ENCODE measurements around the gene WDR81. TPM values are rescaled to one million over a fixed set of nuclear protein-coding genes. Genes with fewer than 3 reads are reported as not detected.

WDR81 gene
- total and polyA plus RNA-seq, 2 experiments from 2014 or later, result 4.4 to 23.9 TPM

GRCh38 chr17:1710807-1711553, 13.5 kb upstream of the WDR81 start:
- peaks cover 38% of the 10 kb centered on the region for H3F3A ChIP-seq (ENCODE audit: insufficient read depth)
- peak overlapping the region; percentile 81 for H3K4me2 ChIP-seq (ENCODE audit: unreplicated experiment)
- H3K36me3 ChIP-seq (ENCODE audit: low read depth), result peaks cover 30% of the 10 kb centered on the region
- peak; percentile 45 for DNase-seq
- H3K27ac ChIP-seq, result peak overlapping the region; percentile 48
- WGBS, 2 experiments (ENCODE audit: low coverage in 1 of 2, low lambda C conversion rate in 2 of 2, missing lambda C conversion rate in 2 of 2), result 32 to 33% methylated on average over 14 of the region's 14 CpGs
- peaks cover 21% of the 10 kb centered on the region; the same call in 1 of the 2 replicates for H4K20me1 ChIP-seq (ENCODE audit: insufficient read depth)
- H3K4me1 ChIP-seq (ENCODE audit: insufficient read depth), result peaks cover 33% of the 10 kb centered on the region
- peak overlapping the region; percentile 66 for H3K4me3 ChIP-seq
- H3K9me2 ChIP-seq (ENCODE audit: insufficient read depth), result no peaks in the 10 kb centered on the region
- H3K9me3 ChIP-seq (ENCODE audit: low read depth), result no peaks in the 10 kb centered on the region
- no peak for TF ChIP-seq EZH2phosphoT487 (IDR thresholded peaks at IDR 0.05; ENCODE audit: insufficient read depth, low read depth)
- TF ChIP-seq EZH2 (IDR thresholded peaks at IDR 0.05; ENCODE audit: insufficient read depth, poor library complexity, severe bottlenecking), result no peak
- peak overlapping the region; percentile 73 for H3K9ac ChIP-seq
- peaks cover 40% of the 10 kb centered on the region for H3K79me2 ChIP-seq (ENCODE audit: insufficient read depth)
- H2AFZ ChIP-seq, result no peak overlapping the region
- in situ Hi-C loops (cut with MboI), result no loop called here
- H3K27me3 ChIP-seq (replicated peaks; ENCODE audit: insufficient read depth), result no peaks in the 10 kb centered on the region

GRCh38 chr17:1711804-1712203, 12.7 kb upstream of the WDR81 start:
- Histone ChIP-seq H3F3A (ENCODE audit: insufficient read depth) (peaks cover 38% of the 10 kb centered on the region), H3K27me3 (replicated peaks; ENCODE audit: insufficient read depth) (no peaks in the 10 kb centered on the region), H3K4me1 (ENCODE audit: insufficient read depth) (peaks cover 33% of the 10 kb centered on the region), H3K9me3 (ENCODE audit: low read depth) (no peaks in the 10 kb centered on the region), H3K36me3 (ENCODE audit: low read depth) (peaks cover 30% of the 10 kb centered on the region), H3K4me2 (ENCODE audit: unreplicated experiment) (peak overlapping the region; percentile 81), H3K27ac (0 out of 2 replicates have a peak overlapping the region, but pooled peaks have one; percentile 0), H4K20me1 (ENCODE audit: insufficient read depth) (peaks cover 21% of the 10 kb centered on the region; the same call in 1 of the 2 replicates), H3K9ac (peak overlapping the region; percentile 73), H2AFZ (no peak overlapping the region), H3K4me3 (peak overlapping the region; percentile 94), H3K9me2 (ENCODE audit: insufficient read depth) (no peaks in the 10 kb centered on the region), H3K79me2 (ENCODE audit: insufficient read depth) (peaks cover 40% of the 10 kb centered on the region)
- in situ Hi-C loops (cut with MboI), result no loop called here
- peak; percentile 32 for DNase-seq
- 72 to 73% methylated on average over 4 of the region's 4 CpGs for WGBS, 2 experiments (ENCODE audit: low coverage in 1 of 2, low lambda C conversion rate in 2 of 2, missing lambda C conversion rate in 2 of 2)
- TF ChIP-seq EZH2phosphoT487 (IDR thresholded peaks at IDR 0.05; ENCODE audit: insufficient read depth, low read depth) (no peak), EZH2 (IDR thresholded peaks at IDR 0.05; ENCODE audit: insufficient read depth, poor library complexity, severe bottlenecking) (no peak)

- DNase-seq, result no peak
- 92 to 93% methylated on average over 8 of the region's 8 CpGs for WGBS, 2 experiments (ENCODE audit: low coverage in 1 of 2, low lambda C conversion rate in 2 of 2, missing lambda C conversion rate in 2 of 2)
- peak overlapping the region; percentile 73 for H3K9ac ChIP-seq
- H3K36me3 ChIP-seq (ENCODE audit: low read depth), result peaks cover 30% of the 10 kb centered on the region
- no peaks in the 10 kb centered on the region for H3K9me3 ChIP-seq (ENCODE audit: low read depth)
- H3F3A ChIP-seq (ENCODE audit: insufficient read depth), result peaks cover 34% of the 10 kb centered on the region
- H3K9me2 ChIP-seq (ENCODE audit: insufficient read depth), result no peaks in the 10 kb centered on the region
- H3K27me3 ChIP-seq (replicated peaks; ENCODE audit: insufficient read depth), result no peaks in the 10 kb centered on the region
- peaks cover 33% of the 10 kb centered on the region for H3K4me1 ChIP-seq (ENCODE audit: insufficient read depth)
- TF ChIP-seq EZH2phosphoT487 (IDR thresholded peaks at IDR 0.05; ENCODE audit: insufficient read depth, low read depth), result no peak
- no peak for TF ChIP-seq EZH2 (IDR thresholded peaks at IDR 0.05; ENCODE audit: insufficient read depth, poor library complexity, severe bottlenecking)
- no peak overlapping the region for H2AFZ ChIP-seq
- peaks cover 40% of the 10 kb centered on the region for H3K79me2 ChIP-seq (ENCODE audit: insufficient read depth)
- 0 out of 2 replicates have a peak overlapping the region, but pooled peaks have one; percentile 0 for H3K27ac ChIP-seq
- H3K4me3 ChIP-seq, result peak overlapping the region; percentile 94
- H3K4me2 ChIP-seq (ENCODE audit: unreplicated experiment), result peak overlapping the region; percentile 81
- in situ Hi-C loops (cut with MboI), result no loop called here
- peaks cover 21% of the 10 kb centered on the region; the same call in 1 of the 2 replicates for H4K20me1 ChIP-seq (ENCODE audit: insufficient read depth)
These were observed 12.2 kb upstream of the WDR81 start for GRCh38 chr17:1712271-1712670.

GRCh38 chr17:1713160-1713877, 11.2 kb upstream of the WDR81 start:
- H3K4me1 ChIP-seq (ENCODE audit: insufficient read depth), result peaks cover 41% of the 10 kb centered on the region
- TF ChIP-seq EZH2 (IDR thresholded peaks at IDR 0.05; ENCODE audit: insufficient read depth, poor library complexity, severe bottlenecking), result no peak
- TF ChIP-seq EZH2phosphoT487 (IDR thresholded peaks at IDR 0.05; ENCODE audit: insufficient read depth, low read depth), result no peak
- peak overlapping the region; percentile 94 for H3K4me3 ChIP-seq
- no peaks in the 10 kb centered on the region for H3K9me3 ChIP-seq (ENCODE audit: low read depth)
- no peak overlapping the region for H2AFZ ChIP-seq
- H3K27me3 ChIP-seq (replicated peaks; ENCODE audit: insufficient read depth), result no peaks in the 10 kb centered on the region
- WGBS, 2 experiments (ENCODE audit: low coverage in 1 of 2, low lambda C conversion rate in 2 of 2, missing lambda C conversion rate in 2 of 2), result 55 to 59% methylated on average over 10 of the region's 10 CpGs
- in situ Hi-C loops (cut with MboI), result no loop called here
- H3K4me2 ChIP-seq (ENCODE audit: unreplicated experiment), result peak overlapping the region; percentile 96
- H3F3A ChIP-seq (ENCODE audit: insufficient read depth), result peaks cover 34% of the 10 kb centered on the region
- peaks cover 30% of the 10 kb centered on the region for H3K36me3 ChIP-seq (ENCODE audit: low read depth)
- H3K79me2 ChIP-seq (ENCODE audit: insufficient read depth), result peaks cover 40% of the 10 kb centered on the region
- H3K9me2 ChIP-seq (ENCODE audit: insufficient read depth), result no peaks in the 10 kb centered on the region
- H4K20me1 ChIP-seq (ENCODE audit: insufficient read depth), result peaks cover 21% of the 10 kb centered on the region; the same call in 1 of the 2 replicates
- peak; percentile 32 for DNase-seq
- H3K27ac ChIP-seq, result peak overlapping the region; percentile 80
- peak overlapping the region; percentile 99 for H3K9ac ChIP-seq
